Natural killer cell (primary cell): ENCODE results near the gene GLYR1. TPM values are rescaled to one million over a fixed set of nuclear protein-coding genes. Genes with fewer than 3 reads are reported as not detected.

Source experiments
- ATAC-seq, 3 donors: fragments of 150-1000 bp in 2 of 3; fragments of 200-7000 bp in 1 of 3; cut with Tn5 transposase; 1 replicate in 1 of 3; 2 replicates in 2 of 3; pipeline ENCODE4 v1.10.0; 2021; ENCODE audit warnings: mild to moderate bottlenecking in 2 of 3, moderate library complexity in 2 of 3
- DNase-seq, 2 donors: peaks; one replicate each; pipeline versions ENCODE4 v3.0.0 to v3.0.0-alpha.2; 2013 to 2021; ENCODE audit warnings: mixed read lengths in 1 of 2
- H3K27ac ChIP-seq: one replicate; pipeline ENCODE4 v1.5.1; 2013; ENCODE audit warnings: mild to moderate bottlenecking, low read length
- H3K27me3 ChIP-seq: one replicate; pipeline ENCODE4 v1.6.1; 2013; ENCODE audit warnings: low read length; ENCODE audit not compliant: control insufficient read depth, insufficient read depth
- H3K36me3 ChIP-seq: one replicate; pipeline ENCODE4 v1.6.1; 2013; ENCODE audit warnings: low read length; ENCODE audit not compliant: control insufficient read depth, insufficient read depth
- H3K4me1 ChIP-seq: one replicate; pipeline ENCODE4 v1.6.1; 2013; ENCODE audit warnings: low read length; ENCODE audit not compliant: control insufficient read depth, insufficient read depth
- H3K4me3 ChIP-seq: one replicate; pipeline ENCODE4 v1.5.1; 2013; ENCODE audit warnings: low read length
- H3K9me3 ChIP-seq: one replicate; pipeline ENCODE4 v1.6.1; 2013; ENCODE audit warnings: low read length; ENCODE audit not compliant: control insufficient read depth, insufficient read depth
- H3K27ac Mint-ChIP-seq, 2 donors: one replicate each; pipeline ENCODE4 v1.8.0; 2022; ENCODE audit warnings: mild to moderate bottlenecking in 2 of 2, mixed read lengths in 2 of 2, moderate library complexity in 1 of 2
- H3K27me3 Mint-ChIP-seq, 2 donors: one replicate each; pipeline ENCODE4 v1.8.0; 2022; ENCODE audit warnings: low read depth in 2 of 2, mixed read lengths in 2 of 2
- H3K36me3 Mint-ChIP-seq: one replicate; pipeline ENCODE4 v1.8.0; 2022; ENCODE audit warnings: mixed read lengths
- H3K4me1 Mint-ChIP-seq, 2 donors: one replicate each; pipeline ENCODE4 v1.8.0; 2022; ENCODE audit warnings: mixed read lengths in 2 of 2
- H3K4me3 Mint-ChIP-seq: one replicate; pipeline ENCODE4 v1.8.0; 2022; ENCODE audit warnings: mild to moderate bottlenecking, moderate library complexity, mixed read lengths
- H3K9me3 Mint-ChIP-seq, 2 donors: one replicate each; pipeline ENCODE4 v1.8.0; 2022; ENCODE audit warnings: mixed read lengths in 2 of 2
- WGBS: methylation state at CpG from one replicate; pipeline ENCODE4 v1.1.7; 2013; ENCODE audit warnings: missing lambda C conversion rate; ENCODE audit not compliant: insufficient coverage; 5-methylcytosine and 5-hydroxymethylcytosine counted together
- intact Hi-C: fragments of 100-400 bp; cut with micrococcal nuclease; formaldehyde crosslinking; loops from one replicate; pipeline ENCODE4 v1.14.2; 2022
- total RNA-seq, 4 donors: library from RNA; stranded (reverse); fragments of 120-200 nt in 1 of 4; gene quantifications; one replicate each; pipeline versions ENCODE4 v1.2.3 to v1.2.4, GENCODE V29; 2013 to 2022
- TF ChIP-seq, protein P1 (sequence below): fragments of 200-600 bp; IDR thresholded peaks from one replicate; pipeline ENCODE4 v1.8.0; 2022; ENCODE audit warnings: antibody characterized with exemption

Gene GLYR1
- total RNA-seq, 3 donors from 2014 or later (not counting 1 experiment from before 2014, with no cell fraction given), result 112 to 129 (median 125) TPM

DNA sequence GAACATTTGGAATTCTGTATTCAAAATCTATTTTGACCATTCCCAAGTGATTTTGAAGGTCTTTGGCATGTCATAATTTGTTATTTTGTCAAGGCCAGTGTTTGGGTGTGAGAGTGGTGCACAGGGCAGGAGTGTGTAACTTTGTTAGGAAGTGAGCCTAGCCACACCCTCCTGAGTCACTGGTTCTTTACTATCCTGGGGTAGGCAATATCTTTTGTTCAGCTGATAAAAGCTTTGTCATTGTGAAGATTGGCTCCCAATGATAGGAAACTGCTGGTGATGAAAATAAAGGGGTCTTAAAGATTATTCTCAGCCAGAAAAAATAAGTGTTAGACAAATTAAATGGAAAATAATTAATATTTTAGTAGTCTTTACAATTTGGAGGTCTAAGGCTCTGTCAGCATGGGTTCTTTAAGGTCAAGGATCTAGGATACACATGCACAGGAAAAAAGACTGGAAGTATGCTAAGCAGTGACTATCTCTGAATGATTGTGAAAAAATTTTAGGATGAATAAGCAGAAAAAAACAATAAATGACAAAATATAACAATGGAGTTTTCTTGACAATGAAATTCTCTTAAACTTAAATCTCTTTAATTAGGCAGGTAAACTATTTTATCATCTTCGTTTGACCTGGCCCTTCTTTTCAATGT is 5.3 kb upstream of the GLYR1 start:
- no peaks in the 10 kb centered on the region for H3K9me3 ChIP-seq
- H3K4me1 Mint-ChIP-seq, result peaks cover 41 to 44% of the 10 kb centered on the region in 2 donors
- H3K4me3 Mint-ChIP-seq, result no peak overlapping the region
- intact Hi-C loops, result no loop called here
- no peaks in the 10 kb centered on the region for H3K27me3 ChIP-seq
- ATAC-seq, result no peak
- peaks cover 8% of the 10 kb centered on the region for H3K36me3 Mint-ChIP-seq
- no peak overlapping the region for H3K27ac ChIP-seq
- TF ChIP-seq, protein P1, sequence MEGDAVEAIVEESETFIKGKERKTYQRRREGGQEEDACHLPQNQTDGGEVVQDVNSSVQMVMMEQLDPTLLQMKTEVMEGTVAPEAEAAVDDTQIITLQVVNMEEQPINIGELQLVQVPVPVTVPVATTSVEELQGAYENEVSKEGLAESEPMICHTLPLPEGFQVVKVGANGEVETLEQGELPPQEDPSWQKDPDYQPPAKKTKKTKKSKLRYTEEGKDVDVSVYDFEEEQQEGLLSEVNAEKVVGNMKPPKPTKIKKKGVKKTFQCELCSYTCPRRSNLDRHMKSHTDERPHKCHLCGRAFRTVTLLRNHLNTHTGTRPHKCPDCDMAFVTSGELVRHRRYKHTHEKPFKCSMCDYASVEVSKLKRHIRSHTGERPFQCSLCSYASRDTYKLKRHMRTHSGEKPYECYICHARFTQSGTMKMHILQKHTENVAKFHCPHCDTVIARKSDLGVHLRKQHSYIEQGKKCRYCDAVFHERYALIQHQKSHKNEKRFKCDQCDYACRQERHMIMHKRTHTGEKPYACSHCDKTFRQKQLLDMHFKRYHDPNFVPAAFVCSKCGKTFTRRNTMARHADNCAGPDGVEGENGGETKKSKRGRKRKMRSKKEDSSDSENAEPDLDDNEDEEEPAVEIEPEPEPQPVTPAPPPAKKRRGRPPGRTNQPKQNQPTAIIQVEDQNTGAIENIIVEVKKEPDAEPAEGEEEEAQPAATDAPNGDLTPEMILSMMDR, result no peak
- DNase-seq, result no peak
- H3K27me3 Mint-ChIP-seq, result no peaks in the 10 kb centered on the region
- H3K36me3 ChIP-seq, result peaks cover 25% of the 10 kb centered on the region
- H3K4me3 ChIP-seq, result no peak overlapping the region
- WGBS, result 83% methylated on average over 1 of the region's 1 CpG
- peaks cover 15% of the 10 kb centered on the region for H3K4me1 ChIP-seq
- H3K9me3 Mint-ChIP-seq, result no peaks in the 10 kb centered on the region
- peak overlapping the region; percentile 26 to 54 for H3K27ac Mint-ChIP-seq

DNA sequence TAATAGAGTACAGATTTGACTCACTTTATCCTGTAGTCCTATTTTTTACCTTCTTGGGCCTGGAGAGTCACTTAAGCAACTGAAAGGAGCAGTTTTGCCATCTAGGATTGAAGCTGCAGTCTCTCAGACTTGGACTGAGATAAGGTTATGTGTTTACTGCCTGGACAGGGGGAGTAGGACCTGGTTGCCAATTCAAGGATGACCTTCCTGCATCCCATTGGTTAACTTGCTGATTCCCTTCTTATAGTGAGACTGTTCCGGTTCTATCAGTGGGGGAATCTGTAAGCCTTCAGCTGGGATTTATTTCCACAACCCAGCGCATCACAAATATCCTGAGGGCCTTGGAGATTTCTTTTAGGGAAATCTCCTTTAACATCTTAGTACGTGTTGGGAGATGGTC is 3.1 kb upstream of the GLYR1 start:
- no peaks in the 10 kb centered on the region for H3K27me3 ChIP-seq
- H3K27ac ChIP-seq, result no peak overlapping the region
- TF ChIP-seq, protein P1, result no peak
- H3K4me1 ChIP-seq, result peaks cover 24% of the 10 kb centered on the region
- no peaks in the 10 kb centered on the region for H3K36me3 Mint-ChIP-seq
- H3K4me1 Mint-ChIP-seq, result peaks cover 54 to 57% of the 10 kb centered on the region in 2 donors
- H3K4me3 ChIP-seq, result no peak overlapping the region
- H3K9me3 ChIP-seq, result no peaks in the 10 kb centered on the region
- 97% methylated on average over 3 of the region's 3 CpGs for WGBS
- peak overlapping the region; percentile 10 for H3K4me3 Mint-ChIP-seq
- H3K27me3 Mint-ChIP-seq, result no peaks in the 10 kb centered on the region
- H3K36me3 ChIP-seq, result peaks cover 12% of the 10 kb centered on the region
- H3K9me3 Mint-ChIP-seq, result no peaks in the 10 kb centered on the region
- H3K27ac Mint-ChIP-seq, result no peak overlapping the region
- intact Hi-C loops, result no loop called here
- DNase-seq (no peak), ATAC-seq (no peak)

DNA sequence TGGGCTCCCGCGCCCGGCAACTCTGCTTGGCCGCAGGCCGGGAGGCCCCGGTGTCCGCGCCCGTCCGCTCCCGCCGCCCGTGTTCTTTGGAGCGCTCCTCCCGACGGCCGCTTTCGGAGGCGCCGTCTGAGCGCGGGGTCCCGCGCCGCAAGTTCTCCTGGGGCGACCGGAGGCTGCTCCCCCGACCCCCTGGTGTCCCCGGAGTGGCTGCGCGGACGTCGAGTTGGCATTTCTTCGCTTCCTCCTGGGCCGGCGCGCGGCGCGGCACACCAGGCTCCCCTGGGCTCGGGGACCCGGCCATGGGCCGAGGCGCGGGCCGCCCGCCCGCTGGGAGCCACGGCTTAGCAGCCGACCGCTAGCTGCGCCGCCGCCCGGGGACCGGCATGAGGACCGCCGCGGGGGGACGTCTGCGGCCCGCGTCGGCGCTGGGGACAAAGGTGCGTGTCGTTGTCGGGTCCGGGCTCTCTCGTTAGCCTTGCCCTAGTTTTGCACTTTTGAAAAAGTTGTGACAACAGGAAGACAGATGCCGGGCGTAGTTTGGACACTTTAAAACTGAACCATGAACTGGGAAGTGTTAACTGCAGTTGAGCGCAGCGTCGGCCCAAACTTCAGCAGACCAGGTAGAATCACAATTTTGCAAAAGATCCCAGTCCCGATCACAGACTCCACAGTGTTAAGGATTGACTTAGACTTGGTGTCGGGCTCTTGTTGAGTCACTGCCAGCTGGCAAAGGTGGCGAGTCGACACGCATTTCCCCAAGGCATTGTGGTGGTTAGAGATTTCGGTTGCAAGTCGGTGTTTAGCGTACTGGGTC is 893 bp upstream of the GLYR1 start:
- under 1% methylated on average over 83 of the region's 83 CpGs for WGBS
- Mint-ChIP-seq H3K27me3 (no peaks in the 10 kb centered on the region), H3K4me3 (peak overlapping the region; percentile 90), H3K4me1 (peaks cover 54 to 57% of the 10 kb centered on the region in 2 donors), H3K27ac (peak overlapping the region; percentile 93 to 95), H3K36me3 (no peaks in the 10 kb centered on the region), H3K9me3 (no peaks in the 10 kb centered on the region)
- Histone ChIP-seq H3K4me1 (peaks cover 24% of the 10 kb centered on the region), H3K4me3 (peak overlapping the region; percentile 54), H3K9me3 (no peaks in the 10 kb centered on the region), H3K27ac (peak overlapping the region; percentile 71), H3K36me3 (peaks cover 19% of the 10 kb centered on the region), H3K27me3 (no peaks in the 10 kb centered on the region)
- TF ChIP-seq, protein P1, result no peak
- DNase-seq (peak; percentile 18 to 61), ATAC-seq (peak; percentile 6 to 29 (median 14))
- intact Hi-C loops, result loop anchor here (2.0 to 10.0 kb wide), 3 partner anchors 45 to 247 kb away; partner anchors contain the start of genes EEF2KMT, ROGDI and ZNF500
